Fibroblast of skin of left quadriceps (primary cell): ENCODE data around the gene CACYBP.
"Not testable (repeated sequence)": the region's sequence is repeated elsewhere in the genome, so short reads cannot be mapped to it uniquely, and the experiment has no call there.

ENCODE experiments used
- DNase-seq, 2 experiments: peaks; one replicate each; pipeline ENCODE4 v3.0.0-alpha.2; 2013; ENCODE audit warnings: low read depth in 2 of 2

The CACYBP gene

DNA sequence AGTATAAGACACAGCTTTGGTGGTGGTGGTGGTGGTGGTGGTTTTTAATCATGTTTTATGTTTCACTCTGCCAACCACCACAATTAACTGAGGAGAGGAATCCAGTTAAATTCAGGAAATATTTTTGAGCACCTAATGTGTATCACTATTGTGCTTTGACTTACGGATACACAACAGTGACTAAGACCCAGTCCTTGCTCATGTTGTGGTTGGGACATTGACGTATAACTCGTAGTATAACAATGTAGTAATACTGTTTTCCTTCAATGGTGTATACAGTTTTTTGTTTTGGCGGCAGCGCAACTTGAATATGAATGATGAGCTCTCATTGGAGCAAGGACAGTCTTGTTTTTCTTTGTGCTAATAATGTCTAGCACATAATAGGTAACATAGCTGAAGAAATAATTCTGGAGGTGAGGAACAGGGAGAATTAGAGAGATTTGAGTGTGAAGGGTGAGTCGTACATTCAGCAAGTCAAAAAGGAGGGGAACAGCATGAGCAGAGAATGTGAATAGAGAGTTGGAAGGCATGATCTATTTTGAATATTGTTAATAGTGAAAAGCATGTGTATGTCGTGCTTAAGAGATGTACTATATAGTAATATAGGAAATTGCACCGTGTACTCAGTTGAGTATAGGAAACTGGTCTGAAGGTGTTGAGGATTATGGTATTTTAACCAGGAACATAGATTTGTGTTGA is 5.5 kb downstream of the CACYBP start:
- no peak for DNase-seq

DNA sequence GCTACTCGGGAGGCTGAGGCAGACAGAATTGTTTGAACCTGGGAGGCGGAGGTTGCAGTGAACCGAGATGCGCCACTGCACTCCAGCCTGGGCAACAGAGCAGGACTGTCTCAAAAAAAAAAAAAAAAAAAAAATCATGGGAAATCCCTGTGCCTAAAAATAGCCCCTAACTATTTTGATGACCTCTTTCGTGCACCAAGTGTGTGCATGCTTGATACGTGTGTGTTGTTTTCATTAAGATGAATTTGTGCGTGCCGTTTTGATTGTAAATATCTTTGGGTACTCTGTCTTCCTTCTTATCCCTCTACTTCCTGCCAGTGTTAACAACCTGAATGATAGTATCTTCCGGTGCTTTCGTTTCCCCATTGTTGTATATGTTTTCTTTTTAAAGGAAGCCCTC is 9.8 kb downstream of the CACYBP start:
- DNase-seq = no peak

DNA sequence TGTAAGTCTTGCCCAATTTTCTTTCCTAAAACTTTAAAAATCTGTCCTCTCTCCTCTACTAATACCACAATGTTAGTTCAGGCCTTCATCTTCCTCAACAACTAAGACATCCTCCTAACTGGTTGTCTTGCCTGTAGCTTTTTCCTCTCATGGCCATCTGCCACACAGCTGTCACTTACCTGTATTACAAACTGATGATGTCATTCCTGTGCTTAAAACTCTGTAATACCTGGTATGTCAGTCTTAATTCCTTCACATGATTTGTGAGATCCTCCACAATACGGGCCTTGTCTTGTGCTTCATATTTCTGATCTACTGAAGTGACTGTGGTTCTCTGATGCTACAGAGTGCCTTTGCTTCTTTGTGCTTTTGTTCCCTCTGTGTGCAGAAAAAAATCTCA is 13.7 kb downstream of the CACYBP start:
- DNase-seq = no peak

DNA sequence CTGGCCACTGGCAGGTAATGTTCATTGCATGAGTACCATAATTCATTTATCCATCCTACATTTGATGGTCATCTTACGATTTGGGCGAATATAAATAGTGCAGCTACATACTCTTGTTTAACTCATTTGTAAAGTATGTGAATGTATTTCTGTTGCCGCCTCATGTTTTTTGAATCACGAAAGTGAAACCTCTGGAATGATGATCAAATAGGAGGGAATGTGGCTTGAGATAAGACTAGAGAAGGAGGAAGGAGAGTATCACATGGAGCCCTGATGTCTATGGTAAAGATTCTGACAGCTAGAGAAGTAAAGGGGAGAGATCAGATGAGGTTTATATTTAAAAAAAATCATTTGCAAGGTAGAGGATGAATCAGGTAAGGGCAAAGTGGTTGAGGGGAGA is 15.5 kb downstream of the CACYBP start:
- DNase-seq = peak; percentile 47 to 49

DNA sequence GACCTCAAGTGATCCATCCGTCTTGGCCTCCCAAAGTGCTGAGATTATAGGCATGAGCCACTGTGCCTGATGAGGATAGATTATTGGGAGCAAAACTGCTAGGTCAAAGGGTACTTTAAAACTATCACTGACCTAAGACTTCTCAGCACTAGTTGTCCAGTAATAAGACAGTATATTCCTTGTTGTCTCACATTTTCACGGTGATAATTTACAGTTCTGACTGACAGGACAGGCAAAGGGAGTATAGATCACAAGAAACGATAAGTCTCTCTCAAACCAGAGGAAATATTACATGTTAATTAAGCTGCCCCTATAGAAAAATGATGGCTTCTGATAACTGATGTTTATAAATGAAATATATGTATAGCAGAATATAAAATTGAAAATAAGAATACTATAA is 19.8 kb downstream of the CACYBP start:
- no peak for DNase-seq

- peak; percentile 97 for DNase-seq
Observed at GRCh38 chr1:175023043-175023921, 23.5 kb downstream of the CACYBP start, which contains the start of gene MRPS14. Gene MRPS14, minus strand, starts transcription at chr1:175023425. Its CDS starts 17 bp downstream, at chr1:175023408.

DNA sequence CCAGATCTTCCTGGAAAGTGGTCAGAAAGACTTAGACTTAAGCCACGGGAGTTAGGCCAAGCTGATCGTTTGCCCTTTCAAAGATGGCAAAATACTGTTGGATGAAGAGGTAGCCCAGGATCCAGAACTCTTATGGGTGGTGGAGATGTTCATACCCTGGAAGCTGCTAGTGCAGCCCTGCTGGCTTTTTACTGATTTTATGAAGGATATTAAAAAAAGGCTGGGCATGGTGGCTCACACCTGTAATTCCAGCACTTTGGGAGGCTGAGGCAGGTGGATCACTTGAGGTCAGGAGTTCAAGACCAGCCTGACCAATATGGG is 24.1 kb downstream of the CACYBP start:
- not testable (repeated sequence) for DNase-seq

DNA sequence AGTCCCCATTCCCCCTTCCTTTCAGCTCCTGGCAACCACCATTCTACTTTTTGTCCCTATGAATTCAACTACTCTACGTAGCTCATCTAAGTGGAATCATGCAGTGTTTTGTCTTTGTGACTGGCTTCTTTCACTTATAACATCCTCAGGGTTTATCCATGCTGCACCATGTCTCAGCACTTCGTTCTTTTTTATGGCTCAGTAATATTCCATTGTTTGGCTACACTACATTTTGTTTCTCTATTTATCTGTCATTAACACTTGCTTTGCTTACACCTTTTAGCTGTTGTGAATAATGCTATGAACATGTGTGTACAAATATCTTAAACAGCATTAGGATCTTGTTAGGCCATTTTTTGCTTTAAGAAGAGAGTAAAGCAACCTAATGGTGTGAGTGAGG is 25.0 kb downstream of the CACYBP start:
- DNase-seq = no peak

GRCh38 chr1:175033953-175034352 is 34.2 kb downstream of the CACYBP start:
- no peak for DNase-seq

GRCh38 chr1:175034775-175035174 is 35.0 kb downstream of the CACYBP start:
- no peak for DNase-seq

DNA sequence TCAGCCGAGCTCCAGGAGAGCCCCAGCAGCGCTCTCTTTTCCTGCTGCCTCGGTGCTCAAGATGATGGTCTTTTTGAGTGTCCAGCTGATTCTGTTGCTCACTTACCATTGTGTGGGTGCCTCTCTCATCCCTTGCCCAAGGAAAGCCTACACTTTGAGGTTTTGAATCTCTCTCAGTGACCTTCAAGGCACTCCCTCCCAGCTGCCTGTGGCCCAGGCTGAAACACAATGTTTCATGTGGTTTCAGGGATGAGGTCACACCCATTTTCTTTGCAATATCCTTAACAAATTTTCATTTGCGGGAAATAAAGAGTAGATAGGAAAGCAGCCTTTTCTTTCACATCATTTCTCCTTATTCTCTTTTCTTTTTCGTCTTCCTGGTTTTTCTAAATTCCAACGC is 36.1 kb downstream of the CACYBP start:
- no peak for DNase-seq

GRCh38 chr1:175036476-175036875 is 36.7 kb downstream of the CACYBP start:
- no peak for DNase-seq

GRCh38 chr1:175037416-175037815 is 37.7 kb downstream of the CACYBP start:
- no peak for DNase-seq

DNA sequence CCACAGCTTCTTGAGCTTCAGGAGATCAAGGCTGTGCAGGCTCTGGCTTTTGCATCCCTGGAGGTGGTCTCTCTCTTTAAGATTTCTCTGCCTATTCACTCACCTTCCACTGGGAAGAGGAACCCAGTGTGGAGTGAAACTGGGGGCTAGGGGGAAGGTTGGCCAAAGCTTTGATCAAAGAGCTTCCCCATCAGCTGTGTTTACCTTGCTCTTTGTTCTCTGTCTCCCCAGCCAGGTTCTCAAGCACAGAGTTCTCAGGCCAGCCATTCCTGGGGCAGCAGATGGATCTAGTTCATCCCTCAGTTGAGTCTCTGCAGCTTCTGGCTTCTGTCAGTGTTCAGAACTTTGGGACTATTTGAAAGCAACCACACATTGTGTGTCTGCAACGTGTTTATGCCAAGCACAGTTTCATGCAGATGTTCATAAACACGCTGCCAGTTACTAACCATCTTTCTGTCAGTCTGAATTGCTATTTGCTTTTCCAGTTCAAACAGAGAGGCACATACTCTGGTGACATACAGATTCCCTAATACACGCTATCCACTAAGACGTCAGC is 40.7 kb downstream of the CACYBP start:
- no peak for DNase-seq

GRCh38 chr1:175042650-175043049 is 42.9 kb downstream of the CACYBP start:
- DNase-seq = no peak

- DNase-seq = no peak
Observed at GRCh38 chr1:175043824-175044223, 44.1 kb downstream of the CACYBP start.

GRCh38 chr1:175044591-175044990 is 44.8 kb downstream of the CACYBP start:
- not testable (repeated sequence) for DNase-seq

GRCh38 chr1:175045097-175045496 is 45.4 kb downstream of the CACYBP start:
- DNase-seq = no peak

- no peak for DNase-seq
Observed at GRCh38 chr1:175045519-175045918, 45.8 kb downstream of the CACYBP start.

GRCh38 chr1:175050992-175051391 is 51.2 kb downstream of the CACYBP start:
- DNase-seq = no peak

DNA sequence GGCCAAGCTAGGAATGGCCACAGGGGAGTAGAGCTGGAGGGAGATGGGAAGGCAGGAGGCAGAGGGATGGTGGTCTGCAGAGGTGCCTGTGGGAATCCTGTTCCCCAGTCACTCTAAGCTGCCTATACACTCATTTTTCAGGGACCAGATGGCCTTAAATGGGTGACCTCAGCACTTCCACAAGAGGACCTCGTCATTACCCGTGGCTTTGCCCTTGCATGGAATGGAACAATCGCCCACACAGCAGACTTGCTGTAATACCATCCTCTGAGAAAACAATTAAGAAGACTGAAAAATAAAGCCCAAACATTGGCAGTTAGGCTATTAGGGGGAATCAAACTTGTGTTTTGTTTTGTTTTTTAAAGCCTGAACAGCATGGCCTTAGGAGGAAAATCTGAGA is 55.0 kb downstream of the CACYBP start:
- no peak for DNase-seq
